ENCODE results near the gene AICDA. TPM values are rescaled to one million over a fixed set of nuclear protein-coding genes. Genes with fewer than 3 reads are reported as not detected.
A peak's percentile ranks its signal among the peaks of the same experiment; 100 is the strongest.
"Not testable (repeated sequence)": the region's sequence is repeated elsewhere in the genome, so short reads cannot be mapped to it uniquely, and the experiment has no call there.

Gene AICDA
- total and polyA plus RNA-seq, 5 experiments from 2014 or later = not detected

DNA sequence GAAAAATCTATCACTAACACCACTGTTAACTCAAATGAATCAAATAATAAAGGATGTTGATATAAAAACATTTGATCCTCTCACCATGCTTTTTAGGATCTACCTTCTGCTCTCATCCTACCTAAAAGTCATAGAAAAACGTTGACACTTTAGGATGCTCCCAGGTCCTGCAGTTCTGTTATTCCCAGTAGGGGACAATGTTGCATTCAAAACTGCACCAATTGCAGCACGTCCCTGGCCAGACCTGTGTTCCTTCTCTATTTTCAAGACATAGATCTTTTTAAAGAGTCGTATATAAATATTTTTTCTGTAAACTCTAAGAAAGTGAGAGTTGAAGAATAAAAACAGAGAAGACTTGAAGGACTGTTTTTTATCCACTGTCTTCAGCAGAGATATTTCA is 8.8 kb downstream of the AICDA start:
- POLR2A ChIA-PET = no interaction called here
- no peaks in the 10 kb centered on the region for H3K9me3 Mint-ChIP-seq

GRCh38 chr12:8603286-8603685 is 9.4 kb downstream of the AICDA start:
- Mint-ChIP-seq H3K4me3 (no peak overlapping the region), H3K27me3 (peaks cover 3 to 18% (median 11%) of the 10 kb centered on the region in 5 donors), H3K9me3 (no peaks in the 10 kb centered on the region), H3K27ac (no peak overlapping the region), H3K36me3 (no peaks in the 10 kb centered on the region), H3K4me1 (no peaks in the 10 kb centered on the region)
- POLR2A ChIA-PET = no interaction called here
- DNase-seq (no peak), ATAC-seq (no peak)

More for the DNA sequence above, 8.8 kb downstream of the AICDA start:
- ATAC-seq (no peak), DNase-seq (no peak)
- H3K27ac Mint-ChIP-seq = no peak overlapping the region
- no peaks in the 10 kb centered on the region for H3K36me3 Mint-ChIP-seq
- H3K4me3 Mint-ChIP-seq = no peak overlapping the region
- peaks cover 2 to 3% (median 2%) of the 10 kb centered on the region in 4 donors for H3K4me1 Mint-ChIP-seq
- H3K27me3 Mint-ChIP-seq = peaks cover 3 to 18% (median 12%) of the 10 kb centered on the region in 5 donors

GRCh38 chr12:8596561-8596960 is 16.1 kb downstream of the AICDA start:
- DNase-seq (no peak), ATAC-seq (no peak)
- Mint-ChIP-seq H3K36me3 (no peaks in the 10 kb centered on the region), H3K27me3 (peaks cover 0 to 3% (median 1%) of the 10 kb centered on the region in 5 donors), H3K27ac (no peak overlapping the region), H3K4me1 (no peaks in the 10 kb centered on the region), H3K4me3 (no peak overlapping the region), H3K9me3 (no peaks in the 10 kb centered on the region)
- POLR2A ChIA-PET = no interaction called here

DNA sequence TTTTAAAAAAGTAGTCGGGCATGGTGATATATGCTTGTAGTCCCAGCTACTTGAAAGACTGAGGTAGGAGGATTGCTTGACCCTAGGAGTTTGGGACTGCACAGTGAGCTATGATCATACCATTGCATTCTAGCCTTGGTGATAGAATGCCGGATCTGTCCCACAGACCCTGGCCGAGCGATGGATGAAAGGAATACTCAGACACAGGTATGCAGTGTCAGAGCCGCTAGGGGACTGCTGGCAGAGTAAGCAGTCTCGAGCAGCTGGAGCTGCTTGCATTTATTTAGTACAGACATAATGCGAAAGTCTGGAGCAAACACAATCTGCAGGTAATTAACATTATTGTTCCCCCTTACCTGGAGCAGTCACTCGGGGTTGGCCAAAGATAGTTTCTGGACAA is 18.6 kb downstream of the AICDA start:
- Mint-ChIP-seq H3K27ac (no peak overlapping the region), H3K4me1 (peaks cover 0 to 11% (median 5%) of the 10 kb centered on the region in 4 donors), H3K36me3 (no peaks in the 10 kb centered on the region), H3K4me3 (no peak overlapping the region), H3K27me3 (peaks cover 0 to 3% (median 1%) of the 10 kb centered on the region in 5 donors), H3K9me3 (no peaks in the 10 kb centered on the region)
- POLR2A ChIA-PET = no interaction called here
- DNase-seq (no peak), ATAC-seq (no peak)

GRCh38 chr12:8593246-8593645 is 19.4 kb downstream of the AICDA start:
- Mint-ChIP-seq H3K4me1 (peaks cover 0 to 11% (median 5%) of the 10 kb centered on the region in 4 donors), H3K27ac (no peak overlapping the region), H3K9me3 (no peaks in the 10 kb centered on the region), H3K4me3 (no peak overlapping the region), H3K27me3 (peaks cover 0 to 3% (median 1%) of the 10 kb centered on the region in 5 donors), H3K36me3 (no peaks in the 10 kb centered on the region)
- POLR2A ChIA-PET = no interaction called here
- DNase-seq (no peak), ATAC-seq (no peak)

DNA sequence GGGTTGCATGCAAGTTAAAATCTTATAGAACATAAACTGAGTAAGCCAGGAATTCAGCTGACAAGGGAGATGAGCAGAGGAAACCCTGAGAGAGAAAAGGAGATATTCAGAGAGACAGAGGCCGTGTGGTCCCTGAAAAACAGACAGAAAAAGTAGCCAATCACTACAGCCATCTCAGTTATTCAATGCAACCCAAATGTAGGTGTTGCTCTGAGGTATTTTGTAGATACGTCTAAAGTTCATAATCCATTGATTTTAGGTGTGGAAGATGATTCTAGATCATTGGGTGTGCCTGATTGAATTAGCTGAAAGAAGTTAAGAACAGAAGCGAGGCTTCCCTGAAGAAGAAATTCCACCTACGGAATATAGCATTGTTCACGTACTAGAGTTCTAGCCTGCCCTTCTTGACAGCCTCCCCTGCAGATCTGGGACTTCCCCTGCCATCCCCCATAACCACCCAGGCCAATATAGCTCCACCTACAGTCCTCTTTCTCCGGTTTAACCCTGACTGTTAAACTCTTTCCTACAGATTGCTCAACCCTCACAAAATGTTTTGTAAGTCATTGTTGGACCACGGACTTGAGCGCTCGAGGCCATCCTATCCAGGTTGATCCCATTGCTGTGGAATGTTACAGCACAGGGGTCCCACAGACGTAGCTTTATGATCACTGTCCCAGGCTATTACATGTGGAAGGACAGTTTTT is 21.7 kb downstream of the AICDA start:
- DNase-seq = no peak
- ATAC-seq = peak; percentile 78 to 81
- peak overlapping the region in 3 of 10 donors; percentile 3 to 16 (median 5) for H3K4me3 Mint-ChIP-seq
- peak overlapping the region in 1 of 10 donors; percentile 56 for H3K27ac Mint-ChIP-seq
- H3K36me3 Mint-ChIP-seq = no peaks in the 10 kb centered on the region
- peaks cover 2 to 11% (median 5%) of the 10 kb centered on the region in 4 donors for H3K4me1 Mint-ChIP-seq
- H3K9me3 Mint-ChIP-seq = no peaks in the 10 kb centered on the region
- peaks cover 0 to 2% (median 0%) of the 10 kb centered on the region in 5 donors for H3K27me3 Mint-ChIP-seq
- POLR2A ChIA-PET = no interaction called here

- H3K9me3 Mint-ChIP-seq = no peaks in the 10 kb centered on the region
- no peaks in the 10 kb centered on the region for H3K36me3 Mint-ChIP-seq
- ATAC-seq = no peak
- POLR2A ChIA-PET = no interaction called here
- peaks cover 0 to 1% (median 0%) of the 10 kb centered on the region in 5 donors for H3K27me3 Mint-ChIP-seq
- H3K4me3 Mint-ChIP-seq = no peak overlapping the region
- no peak overlapping the region for H3K27ac Mint-ChIP-seq
- peaks cover 2 to 11% (median 5%) of the 10 kb centered on the region in 4 donors for H3K4me1 Mint-ChIP-seq
- DNase-seq = no peak
These were observed 23.0 kb downstream of the AICDA start for GRCh38 chr12:8589679-8590078.

DNA sequence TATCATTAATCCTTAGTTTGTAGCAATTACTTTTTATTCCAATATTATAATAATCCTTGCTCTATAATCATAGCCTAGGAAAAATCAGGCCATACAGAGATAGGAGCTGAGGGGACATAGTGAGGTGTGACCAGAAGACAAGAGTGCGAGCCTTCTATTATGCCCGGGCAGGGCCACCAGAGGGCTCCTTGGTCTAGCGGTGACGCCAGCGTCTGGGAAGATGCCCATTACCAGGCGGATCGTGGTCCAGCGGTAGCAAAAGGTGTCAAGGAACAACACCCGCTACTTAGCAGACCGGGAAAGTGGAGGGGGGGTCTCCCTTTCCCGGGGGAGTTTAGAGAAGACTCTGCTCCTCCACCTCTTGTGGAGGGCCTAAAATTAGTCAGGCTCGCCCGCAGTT is 28.2 kb downstream of the AICDA start:
- H3K9me3 Mint-ChIP-seq, H3K27ac Mint-ChIP-seq, POLR2A ChIA-PET, ATAC-seq, H3K4me1 Mint-ChIP-seq, H3K27me3 Mint-ChIP-seq, H3K36me3 Mint-ChIP-seq, H3K4me3 Mint-ChIP-seq, DNase-seq: not testable (repeated sequence)

GRCh38 chr12:8584004-8584403 is 28.7 kb downstream of the AICDA start:
- no peak for DNase-seq
- ATAC-seq = no peak
- no peak overlapping the region for H3K4me3 Mint-ChIP-seq
- POLR2A ChIA-PET = interaction anchor here (0.6 kb wide), 1 partner anchor 8 kb away, joined by 4 read pairs; no protein-coding TSS in a partner anchor
- no peaks in the 10 kb centered on the region for H3K36me3 Mint-ChIP-seq
- H3K9me3 Mint-ChIP-seq = no peaks in the 10 kb centered on the region
- peaks cover 0 to 4% (median under 1%) of the 10 kb centered on the region in 4 donors for H3K4me1 Mint-ChIP-seq
- H3K27ac Mint-ChIP-seq = no peak overlapping the region
- H3K27me3 Mint-ChIP-seq = no peaks in the 10 kb centered on the region

DNA sequence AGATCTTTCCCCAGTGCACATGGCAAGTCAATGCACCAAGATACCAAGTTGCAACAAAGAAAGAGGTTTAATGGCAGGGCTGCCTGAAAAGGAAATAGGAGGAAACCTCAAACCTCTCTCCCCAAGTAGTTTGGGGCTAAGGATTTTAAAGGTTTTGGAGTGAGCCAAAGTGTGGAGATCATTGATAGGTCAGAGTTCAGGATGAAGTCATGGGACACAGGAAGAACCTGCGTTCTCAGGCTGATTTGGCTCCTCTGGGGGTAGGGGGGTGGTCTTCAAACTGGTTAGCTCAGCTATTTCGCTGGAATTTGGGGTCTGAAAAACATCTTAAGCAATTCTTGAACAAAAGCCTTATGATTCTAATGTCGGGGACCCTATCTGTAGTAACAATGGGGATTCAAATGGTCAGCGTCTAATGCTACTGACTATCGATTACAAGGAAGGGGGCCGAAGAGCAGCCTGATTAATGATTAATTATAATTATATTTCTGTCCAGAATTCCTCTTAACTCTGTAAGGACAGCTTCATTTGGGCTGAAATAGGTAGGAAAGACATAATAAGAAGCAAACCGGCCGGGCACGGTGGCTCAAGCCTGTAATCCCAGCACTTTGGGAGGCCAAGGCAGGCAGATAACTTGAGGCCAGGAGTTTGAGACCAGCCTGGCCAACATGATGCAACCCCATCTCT is 31.4 kb downstream of the AICDA start:
- no peak for ATAC-seq
- H3K27me3 Mint-ChIP-seq = peaks cover 0 to 4% (median 0%) of the 10 kb centered on the region in 5 donors
- POLR2A ChIA-PET = no interaction called here
- no peak overlapping the region for H3K27ac Mint-ChIP-seq
- DNase-seq = no peak
- no peaks in the 10 kb centered on the region for H3K9me3 Mint-ChIP-seq
- peaks cover 0 to 4% (median under 1%) of the 10 kb centered on the region in 4 donors for H3K4me1 Mint-ChIP-seq
- no peaks in the 10 kb centered on the region for H3K36me3 Mint-ChIP-seq
- H3K4me3 Mint-ChIP-seq = no peak overlapping the region

DNA sequence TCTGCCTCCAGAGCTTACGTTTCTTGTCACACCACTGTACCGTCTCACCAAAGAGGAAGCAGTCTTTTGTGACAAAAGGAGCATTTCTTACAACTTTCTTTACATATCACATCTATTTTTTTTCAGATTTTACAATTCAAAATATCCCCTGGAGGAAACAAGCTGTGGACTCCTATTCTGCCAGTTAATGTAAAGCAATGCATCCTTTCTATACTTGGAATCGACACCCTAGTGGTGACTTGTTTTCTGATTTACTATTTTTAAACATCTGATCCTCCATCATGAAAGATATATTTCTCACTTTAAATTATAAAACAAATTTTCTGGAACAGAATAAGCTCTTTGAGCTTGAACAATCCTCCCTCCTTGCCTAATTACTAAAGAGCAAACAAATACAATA is 34.8 kb downstream of the AICDA start:
- ATAC-seq = no peak
- Mint-ChIP-seq H3K4me1 (peaks cover 0 to 9% (median under 1%) of the 10 kb centered on the region in 4 donors), H3K36me3 (no peaks in the 10 kb centered on the region), H3K27ac (peak overlapping the region in 1 of 10 donors; percentile 9), H3K9me3 (no peaks in the 10 kb centered on the region), H3K27me3 (peaks cover 0 to 6% (median 3%) of the 10 kb centered on the region in 5 donors), H3K4me3 (no peak overlapping the region)
- no peak for DNase-seq
- POLR2A ChIA-PET = interaction anchor here (0.5 kb wide), 1 partner anchor 14 kb away, joined by 3 read pairs; no protein-coding TSS in a partner anchor

DNA sequence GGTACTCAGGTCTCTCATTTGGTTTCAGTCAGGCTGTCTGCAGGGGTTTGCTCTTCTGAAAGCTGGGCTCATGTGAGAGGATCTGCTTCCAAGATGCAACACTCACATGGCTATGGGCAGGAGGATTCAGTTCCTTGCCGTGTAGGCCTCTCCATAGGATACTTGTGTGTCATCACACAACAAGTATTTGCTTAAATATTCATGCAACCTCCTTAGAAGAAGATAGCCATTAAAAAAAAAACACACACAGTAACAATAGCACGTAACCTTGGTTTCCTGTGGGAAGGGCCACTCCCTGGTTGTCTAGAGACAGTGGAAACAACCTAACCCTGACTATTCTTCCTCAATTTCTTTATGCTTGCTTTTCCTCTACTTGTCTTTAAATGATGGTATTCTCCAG is 40.2 kb downstream of the AICDA start:
- Mint-ChIP-seq H3K4me3 (peak overlapping the region in 1 of 10 donors; percentile 3), H3K36me3 (peaks cover 0 to under 1% (median 0%) of the 10 kb centered on the region in 3 donors), H3K4me1 (peaks cover 2 to 15% (median 12%) of the 10 kb centered on the region in 4 donors), H3K9me3 (peaks cover 0 to under 1% (median 0%) of the 10 kb centered on the region in 9 donors), H3K27me3 (peaks cover 0 to 6% (median 3%) of the 10 kb centered on the region in 5 donors), H3K27ac (peak overlapping the region in 5 of 10 donors; percentile 11 to 81 (median 77))
- POLR2A ChIA-PET = no interaction called here
- ATAC-seq = peak; percentile 46 to 71
- peak in 3 of 10 donors; percentile 3 to 15 (median 12) for DNase-seq

GRCh38 chr12:8566525-8566924 is 46.1 kb downstream of the AICDA start:
- ATAC-seq (no peak), DNase-seq (no peak)
- Mint-ChIP-seq H3K4me1 (no peaks in the 10 kb centered on the region), H3K36me3 (peaks cover 0 to 21% (median 6%) of the 10 kb centered on the region in 3 donors), H3K27me3 (peaks cover 0 to 5% (median 0%) of the 10 kb centered on the region in 5 donors), H3K4me3 (no peak overlapping the region), H3K27ac (no peak overlapping the region), H3K9me3 (peaks cover 4 to 27% (median 13%) of the 10 kb centered on the region in 9 donors)
- POLR2A ChIA-PET = no interaction called here
